Stimulated activated CD8-positive, alpha-beta memory T cell treated with anti-CD3 and anti-CD28 coated beads, Interleukin-7, amount 100 ng/mL, for 4 hours (primary cell): ENCODE measurements around the gene FGGY.
"Not testable (repeated sequence)": the region's sequence is repeated elsewhere in the genome, so short reads cannot be mapped to it uniquely, and the experiment has no call there.

Experiments
- DNase-seq, 2 donors: peaks; one replicate each; pipeline ENCODE4 v3.0.0-alpha.2; 2020; ENCODE audit warnings: low read depth in 2 of 2

Gene FGGY

DNA sequence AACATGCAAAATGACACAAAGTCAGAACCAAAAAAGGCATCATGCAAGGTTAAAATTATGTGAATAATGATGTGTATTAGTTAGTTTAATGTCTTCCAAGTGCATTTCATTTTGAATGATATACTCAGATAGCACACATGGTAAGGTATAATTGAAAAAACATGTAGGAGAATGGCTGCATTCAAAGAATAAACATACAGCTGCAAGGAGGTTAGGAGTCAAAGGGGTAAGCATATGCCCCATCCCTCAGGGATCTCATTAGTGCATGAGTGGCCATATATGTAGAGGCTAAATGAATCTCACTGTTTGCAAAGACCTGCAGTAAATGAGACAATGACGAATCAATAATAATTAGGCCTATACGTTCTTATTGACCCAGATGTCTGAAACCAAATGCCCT is 338.2 kb downstream of the FGGY start:
- no peak for DNase-seq

DNA sequence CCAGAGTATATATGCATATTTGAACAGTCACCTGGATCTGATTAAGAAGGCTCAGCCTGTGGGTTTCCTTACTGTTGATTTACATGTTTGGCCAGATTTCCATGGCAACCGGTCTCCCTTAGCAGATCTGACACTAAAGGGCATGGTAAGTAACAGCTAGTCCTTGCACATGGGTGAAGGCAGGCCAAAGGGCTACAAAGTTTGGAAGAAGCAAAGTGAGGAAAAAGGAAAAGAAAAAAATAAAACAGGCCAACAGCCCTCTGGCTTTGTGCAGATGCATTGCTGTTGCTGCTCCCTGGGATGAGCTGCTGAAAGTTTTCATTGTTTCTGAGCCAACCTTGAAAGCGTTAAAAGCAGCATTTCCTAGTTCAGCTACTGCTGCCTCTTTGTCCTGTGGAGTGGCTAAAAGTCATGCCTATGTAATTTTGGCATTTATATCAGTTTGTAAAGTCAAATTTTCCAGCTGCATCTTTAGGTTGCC is 341.4 kb downstream of the FGGY start:
- DNase-seq: no peak

DNA sequence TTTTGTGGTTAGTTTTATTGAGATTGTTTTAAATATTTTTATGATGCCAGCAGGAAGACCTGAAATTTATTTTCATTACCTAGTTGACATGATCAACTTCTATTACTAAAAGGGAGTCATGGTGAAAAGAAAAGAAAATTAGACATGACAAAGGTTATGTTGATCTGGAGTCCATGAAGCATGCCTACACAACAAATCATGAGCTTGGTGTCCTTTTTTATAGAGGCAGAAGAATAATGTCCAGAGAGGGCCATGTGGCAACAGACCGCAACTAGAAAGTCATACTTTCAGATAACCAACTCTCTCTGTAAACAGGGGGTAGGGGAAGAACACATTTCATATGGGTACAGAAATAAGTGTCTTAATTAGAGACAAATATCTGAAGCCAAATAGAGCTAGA is 342.4 kb downstream of the FGGY start:
- DNase-seq: no peak

DNA sequence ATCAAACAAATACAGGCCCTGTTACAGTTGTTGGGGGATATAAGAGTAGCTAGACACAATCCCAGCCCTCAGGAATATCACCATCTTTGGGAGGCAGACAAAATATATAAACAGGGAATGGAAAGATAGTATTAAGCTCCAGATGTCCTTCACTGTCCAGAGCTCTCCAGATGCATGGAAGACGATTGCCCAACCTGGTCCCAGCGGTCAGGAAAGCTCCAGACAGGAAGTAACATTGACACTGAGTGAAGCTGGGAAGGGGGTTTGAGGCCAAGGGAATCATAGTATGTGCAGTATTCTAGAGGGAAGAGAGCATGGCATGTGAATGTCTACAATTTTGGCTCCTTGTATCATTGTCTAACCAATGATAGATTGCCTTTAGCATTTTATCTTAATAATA is 344.0 kb downstream of the FGGY start:
- DNase-seq: no peak

DNA sequence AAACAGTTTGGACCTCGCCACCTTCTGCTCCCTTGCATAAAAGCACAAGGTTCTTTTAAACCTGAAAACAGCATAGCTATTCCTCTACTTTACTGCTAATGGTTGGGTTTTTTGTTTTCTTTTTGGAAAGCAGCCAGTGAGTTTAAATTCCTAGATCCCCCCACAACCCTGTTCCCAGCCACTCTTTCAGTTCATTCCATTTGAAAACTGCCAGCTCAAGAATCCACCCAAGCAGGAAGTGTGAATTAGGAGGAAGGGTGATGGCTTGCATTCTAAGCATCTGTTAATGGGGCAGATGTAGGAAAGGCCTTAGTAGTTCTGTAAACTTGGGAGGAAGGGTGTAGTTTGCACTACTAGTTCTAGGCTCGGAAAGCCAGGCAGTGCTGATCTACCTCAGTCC is 344.9 kb downstream of the FGGY start:
- no peak for DNase-seq

DNA sequence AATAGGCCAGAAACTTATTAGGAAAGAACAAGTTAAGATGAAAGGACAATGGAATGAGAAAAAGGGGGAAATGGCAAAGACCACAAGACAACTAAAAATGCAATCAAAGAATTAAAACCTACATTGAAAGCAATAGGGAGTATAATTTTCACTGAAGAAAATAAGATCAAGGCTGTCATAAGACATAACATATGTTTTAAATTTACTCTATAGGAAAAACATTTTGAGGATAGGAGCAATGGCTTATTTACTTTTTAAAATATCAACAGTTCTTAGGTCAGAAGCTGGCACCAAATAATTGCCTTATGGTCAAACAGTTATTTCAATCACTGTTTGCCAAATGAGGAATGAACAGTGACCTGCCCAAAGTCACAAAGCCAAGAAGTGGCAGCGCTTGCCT is 346.6 kb downstream of the FGGY start:
- no peak for DNase-seq

DNA sequence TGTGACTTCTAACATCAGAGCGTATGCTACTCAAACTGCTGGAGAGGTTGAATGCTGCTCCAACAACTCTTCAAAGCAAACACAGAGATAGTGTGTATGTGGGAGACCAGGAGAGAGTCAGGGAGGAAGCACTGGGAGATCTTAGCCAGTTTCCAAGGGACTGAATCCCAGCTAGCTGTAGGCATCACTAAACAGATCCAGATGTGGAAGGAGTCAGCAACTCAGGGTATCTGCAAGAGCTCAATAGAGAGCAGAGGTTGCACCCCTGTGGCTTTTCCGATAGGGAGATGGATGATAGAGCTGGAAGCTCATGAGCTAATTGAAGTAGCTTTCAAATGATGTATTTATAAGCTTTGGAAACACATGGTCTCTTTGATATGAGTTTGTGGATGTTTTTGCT is 349.0 kb downstream of the FGGY start:
- no peak for DNase-seq

DNA sequence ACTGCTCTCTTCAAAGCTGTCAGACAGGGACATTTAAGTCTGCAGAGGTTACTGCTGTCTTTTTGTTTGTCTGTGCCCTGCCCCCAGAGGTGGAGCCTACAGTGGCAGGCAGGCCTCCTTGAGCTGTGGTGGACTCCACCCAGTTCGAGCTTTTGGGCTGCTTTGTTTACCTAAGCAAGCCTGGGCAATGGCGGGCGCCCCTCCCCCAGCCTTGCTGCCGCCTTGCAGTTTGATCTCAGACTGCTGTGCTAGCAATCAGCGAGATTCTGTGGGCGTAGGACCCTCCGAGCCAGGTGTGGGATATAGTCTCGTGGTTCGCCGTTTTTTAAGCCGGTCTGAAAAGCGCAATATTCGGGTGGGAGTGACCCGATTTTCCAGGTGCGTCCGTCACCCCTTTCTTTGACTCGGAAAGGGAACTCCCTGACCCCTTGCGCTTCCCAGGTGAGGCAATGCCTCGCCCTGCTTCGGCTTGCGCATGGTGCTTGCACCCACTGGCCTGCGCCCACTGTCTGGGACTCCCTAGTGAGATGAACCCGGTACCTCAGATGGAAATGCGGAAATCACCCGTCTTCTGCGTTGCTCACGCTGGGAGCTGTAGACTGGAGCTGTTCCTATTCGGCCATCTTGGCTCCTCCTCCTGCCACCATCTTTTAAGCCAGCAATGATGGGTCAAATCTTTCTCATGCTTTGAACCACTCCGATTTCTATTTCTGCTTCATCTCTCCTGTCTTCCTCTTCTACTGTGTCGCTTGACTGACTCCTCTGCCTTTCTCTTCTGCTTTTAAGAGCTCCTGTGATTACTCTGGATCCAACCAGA is 356.5 kb downstream of the FGGY start:
- not testable (repeated sequence) for DNase-seq

DNA sequence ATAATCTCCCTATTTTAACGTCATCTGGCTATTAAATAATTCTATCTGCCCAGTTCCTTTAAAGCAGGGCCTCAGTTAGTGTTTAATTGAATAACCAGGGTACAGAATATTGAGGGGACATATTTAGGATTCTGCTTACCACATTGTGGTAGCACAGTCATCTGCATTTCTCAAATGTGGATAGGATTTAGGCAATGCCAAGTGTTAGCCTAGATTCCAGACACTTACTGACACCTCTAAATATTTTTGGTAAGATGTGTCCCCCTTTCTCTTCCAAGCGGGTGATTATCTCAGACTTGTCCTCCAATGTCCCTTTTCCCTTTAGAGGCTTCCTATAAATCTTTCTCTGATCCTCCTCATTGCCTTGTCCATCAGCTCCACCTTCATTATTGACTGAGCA is 357.1 kb downstream of the FGGY start:
- DNase-seq: no peak

DNA sequence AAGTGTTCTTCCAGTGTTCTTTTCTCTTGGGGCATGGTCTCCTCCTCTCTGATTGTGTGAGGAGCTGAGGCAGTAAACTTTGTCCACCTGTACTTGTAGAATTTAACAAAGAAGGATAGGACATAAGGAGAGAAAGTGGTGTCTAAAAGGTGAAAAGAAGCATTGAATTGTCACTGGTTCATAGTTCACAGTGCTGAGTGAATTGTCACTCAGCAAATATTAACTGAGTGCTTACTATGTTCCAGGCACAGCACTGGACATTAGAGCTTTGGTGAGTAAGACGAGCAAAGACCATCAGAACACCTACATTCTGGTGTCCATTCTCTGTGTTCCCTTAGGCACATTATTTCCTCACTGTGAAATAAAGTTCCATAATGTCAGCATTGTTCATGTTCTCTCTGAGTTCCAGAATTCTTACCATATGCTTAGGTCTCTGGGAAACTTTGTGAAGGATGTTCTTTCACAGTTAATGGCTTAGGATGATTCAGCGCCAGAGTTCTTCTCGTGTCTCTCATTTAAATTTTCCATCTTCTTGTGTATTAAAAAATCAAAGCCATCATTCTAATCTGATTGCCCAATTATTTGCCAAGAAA is 361.1 kb downstream of the FGGY start:
- no peak for DNase-seq

DNA sequence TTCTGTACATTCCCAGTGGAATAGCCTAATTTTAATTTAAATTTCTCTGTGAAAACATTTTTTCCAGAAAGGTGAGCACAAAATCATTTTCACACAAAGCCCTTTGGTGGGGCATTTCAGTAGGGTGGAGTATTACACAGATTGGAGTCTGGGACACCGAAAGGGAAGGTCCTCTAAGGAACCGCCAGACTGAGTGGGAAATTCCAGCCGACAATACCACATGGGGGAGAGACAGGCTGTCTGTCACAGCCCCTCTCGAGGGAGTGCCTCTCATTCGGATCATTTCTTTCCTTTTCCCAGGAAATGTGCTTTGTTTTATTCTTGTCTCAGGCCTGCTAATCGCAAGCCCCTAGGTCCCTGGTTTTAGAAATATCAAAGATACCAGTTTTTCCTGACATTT is 367.3 kb downstream of the FGGY start:
- DNase-seq: no peak

DNA sequence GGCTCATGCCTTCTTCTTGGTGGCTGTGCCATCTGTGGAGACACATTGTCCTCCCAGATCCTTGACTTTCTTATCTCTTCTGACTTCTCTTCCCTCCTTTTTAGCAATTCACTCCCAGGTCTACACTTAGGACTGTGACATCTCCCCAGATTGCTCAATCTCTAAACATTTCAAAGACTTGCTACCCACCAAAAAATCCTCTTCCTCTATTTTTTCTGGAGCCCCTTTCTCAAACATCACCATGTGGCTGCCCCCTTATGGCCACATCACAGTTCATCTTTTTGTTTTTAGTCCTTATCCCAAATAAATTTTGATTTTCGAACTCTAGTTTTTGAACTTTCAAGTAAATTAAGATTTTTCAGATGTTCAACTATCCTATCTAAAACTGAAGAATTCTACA is 369.2 kb downstream of the FGGY start:
- no peak for DNase-seq

DNA sequence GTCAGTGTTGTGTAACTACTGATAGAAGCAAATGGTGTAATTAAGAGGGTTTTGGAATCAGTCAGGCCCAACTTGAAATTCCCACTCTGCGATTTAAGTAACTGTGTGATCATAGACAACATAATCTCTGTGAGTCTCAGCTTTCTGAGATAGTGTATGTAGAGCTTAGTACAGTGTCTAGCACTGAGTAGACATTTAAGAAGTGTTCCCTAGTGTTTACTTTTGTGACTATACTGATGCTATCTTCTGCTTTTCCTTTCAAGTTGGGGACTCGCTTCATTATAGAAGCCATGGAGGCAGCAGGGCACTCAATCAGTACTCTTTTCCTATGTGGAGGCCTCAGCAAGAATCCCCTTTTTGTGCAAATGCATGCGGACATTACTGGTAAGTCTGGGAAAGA is 370.1 kb downstream of the FGGY start:
- no peak for DNase-seq

DNA sequence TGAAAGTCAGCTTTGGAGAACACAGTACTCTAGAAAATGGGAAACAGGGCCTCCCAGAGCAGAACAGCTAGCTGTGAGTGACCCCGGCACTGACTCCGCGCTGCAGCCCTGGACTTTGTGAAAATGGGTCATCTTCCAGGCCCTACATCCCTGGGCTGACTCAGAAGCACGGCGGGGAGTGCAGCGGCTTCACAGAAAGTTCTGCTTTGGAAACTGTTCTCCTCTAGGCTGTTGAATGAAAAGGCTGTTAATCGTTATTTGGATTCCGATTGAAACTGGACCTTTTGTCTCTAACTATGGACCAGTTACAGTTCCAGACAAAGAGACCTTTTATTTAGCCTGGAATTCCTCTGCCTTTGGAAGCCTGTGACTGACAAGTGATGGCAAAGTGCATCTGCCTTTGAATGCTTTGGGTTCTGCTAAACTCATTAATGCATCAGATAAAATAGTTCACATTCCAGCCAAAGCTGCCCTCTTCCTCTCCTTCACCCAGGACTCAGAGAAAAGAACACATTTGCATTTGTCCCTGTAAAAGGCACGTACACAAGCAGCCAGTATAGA is 372.9 kb downstream of the FGGY start:
- DNase-seq: no peak

DNA sequence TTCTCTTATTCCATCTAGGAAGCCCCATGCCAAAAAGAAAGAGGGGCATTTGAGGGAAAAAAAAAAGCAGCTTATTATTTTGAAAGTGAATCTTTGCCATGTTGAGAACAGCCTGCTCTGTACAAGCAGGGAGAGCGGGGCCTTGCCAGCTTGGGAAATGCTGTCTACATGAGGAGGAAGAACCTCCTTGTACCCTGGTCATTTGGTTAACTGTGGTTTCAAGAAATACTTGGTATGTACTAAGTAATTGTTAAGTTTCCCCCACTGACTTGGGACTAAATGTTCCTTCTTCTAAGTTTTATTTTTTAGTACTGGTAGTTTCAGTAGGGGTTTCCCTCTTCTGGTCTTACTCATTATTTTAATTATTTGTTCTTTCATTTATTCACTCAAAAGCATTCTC is 373.8 kb downstream of the FGGY start:
- DNase-seq: no peak

DNA sequence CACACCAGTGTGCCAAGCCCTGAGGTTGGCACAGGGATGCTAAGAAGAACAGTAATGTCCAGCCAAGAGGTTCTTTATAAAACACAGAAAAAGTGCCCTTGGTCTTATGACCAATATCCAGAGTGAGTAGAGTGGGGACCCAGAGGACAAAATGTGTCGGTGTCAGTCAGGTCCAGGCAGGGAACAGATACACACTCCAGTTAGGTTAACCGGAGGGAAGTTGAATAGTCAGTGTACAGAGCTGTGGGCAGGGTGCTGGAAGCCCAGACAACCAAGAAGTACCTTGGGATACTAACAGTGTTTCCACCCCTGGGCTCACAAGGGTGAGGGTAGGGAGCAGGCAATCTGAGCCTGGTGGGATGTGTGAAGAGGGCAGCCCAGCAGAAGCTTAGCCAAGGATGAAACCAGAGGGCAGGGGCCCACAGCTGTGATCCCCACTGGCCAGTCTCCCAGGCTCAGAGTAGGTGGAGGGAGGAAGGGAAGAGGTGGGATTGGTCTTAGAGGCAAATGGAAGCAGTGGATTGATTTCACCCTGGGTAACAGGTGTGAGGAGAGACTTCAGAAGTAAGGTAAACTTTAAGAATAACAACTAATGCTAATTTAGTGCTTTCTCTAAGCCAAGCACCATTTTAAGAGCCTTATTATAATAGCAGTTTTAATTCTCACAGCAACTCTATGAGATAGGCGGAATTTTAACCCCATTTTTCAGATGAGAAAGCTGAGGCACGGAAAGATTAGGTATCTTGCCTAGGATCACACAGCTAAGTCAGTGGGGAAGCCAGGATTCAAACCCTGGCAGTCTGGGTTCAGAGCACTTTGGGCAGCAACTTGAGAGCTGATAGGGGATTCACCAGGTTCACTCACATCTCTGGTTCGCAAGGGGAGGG is 374.4 kb downstream of the FGGY start:
- DNase-seq: no peak

DNA sequence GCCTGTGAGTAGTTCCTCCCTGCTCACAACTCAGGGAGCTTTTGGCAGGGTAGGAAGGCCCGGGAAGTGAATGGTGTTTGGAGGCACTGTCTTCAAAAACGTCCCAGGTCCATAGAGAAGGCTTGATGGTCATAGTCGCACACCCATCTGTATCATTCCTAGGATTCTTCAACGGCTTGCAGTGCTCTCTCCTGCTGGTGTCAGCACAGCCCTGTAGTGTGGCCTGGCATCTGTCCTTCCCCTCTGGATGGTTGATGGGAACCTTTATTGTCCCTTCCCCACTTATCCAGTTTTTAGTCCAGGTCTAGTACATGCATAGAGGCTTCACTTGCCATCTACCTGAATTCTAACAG is 375.0 kb downstream of the FGGY start:
- DNase-seq: no peak

DNA sequence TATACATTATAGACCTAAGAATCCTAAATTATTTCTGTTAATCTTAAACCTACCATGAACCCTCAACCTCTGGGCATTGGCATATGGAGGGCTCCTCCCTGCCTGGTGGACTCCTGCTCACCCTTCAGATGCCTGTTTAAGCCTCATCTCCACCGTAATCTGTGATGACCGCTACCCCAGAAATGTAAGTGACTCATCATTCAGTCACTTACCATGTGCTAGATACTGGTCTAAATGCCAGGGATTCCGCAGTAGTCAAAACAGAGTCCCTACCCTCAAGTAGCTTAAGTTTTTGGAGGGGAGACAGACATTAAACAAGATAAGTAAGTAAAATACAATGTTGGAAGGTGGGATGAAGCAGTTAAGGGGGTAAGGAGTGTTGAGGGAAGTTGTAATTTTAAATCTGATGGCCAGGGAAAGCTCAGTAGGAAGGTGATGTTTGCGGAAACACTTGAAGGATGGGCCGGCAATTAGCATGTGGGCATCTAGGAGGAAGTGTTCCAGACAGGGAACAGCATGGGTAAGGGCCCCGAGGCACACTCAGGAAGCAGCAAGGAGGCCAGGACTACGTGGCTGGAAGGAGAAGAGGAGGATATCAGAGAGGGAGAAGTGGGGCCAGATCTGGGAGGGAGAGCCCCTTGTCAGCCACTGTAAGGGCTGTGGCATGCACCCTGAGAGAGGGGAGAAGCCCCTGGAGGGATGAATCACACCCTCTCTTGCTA is 376.1 kb downstream of the FGGY start:
- DNase-seq: no peak

DNA sequence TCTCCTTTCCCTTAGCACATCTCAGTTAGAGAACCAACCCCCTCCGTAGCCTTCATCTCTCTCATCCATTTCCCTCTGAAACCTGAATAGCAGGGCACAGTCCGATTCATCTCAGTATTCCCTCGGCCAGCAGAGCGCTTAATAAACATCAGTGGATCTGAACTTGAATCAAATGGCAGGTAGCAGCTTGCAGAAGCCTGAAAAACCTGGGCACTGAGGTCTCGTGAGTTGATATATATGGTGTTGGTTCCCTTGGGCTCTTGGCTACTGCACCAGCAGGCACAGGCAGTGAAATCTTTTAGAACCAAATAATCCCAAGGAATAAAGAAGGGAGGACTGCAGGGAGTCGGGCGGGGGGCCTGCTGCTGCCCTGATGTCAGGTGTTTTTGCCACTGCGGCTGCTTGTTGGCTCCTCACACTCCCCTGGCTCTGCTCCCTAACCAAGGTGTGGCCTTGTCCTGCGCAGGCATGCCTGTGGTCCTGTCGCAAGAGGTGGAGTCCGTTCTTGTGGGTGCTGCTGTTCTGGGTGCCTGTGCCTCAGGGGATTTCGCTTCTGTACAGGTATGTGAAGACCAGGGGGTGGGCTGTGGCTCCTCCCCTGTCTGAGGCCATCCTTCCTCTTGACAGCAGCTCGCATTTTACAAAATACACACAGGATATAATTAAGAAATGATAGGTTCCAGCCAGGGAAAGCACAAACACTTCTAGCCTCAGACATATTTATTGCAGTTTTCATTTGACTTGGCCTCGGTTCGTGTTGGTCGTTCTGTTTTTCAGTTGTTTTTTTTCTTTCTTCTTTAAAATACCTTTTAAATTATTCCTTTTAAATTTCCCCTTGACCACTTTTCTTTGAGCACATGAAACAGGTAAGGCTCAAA is 376.9 kb downstream of the FGGY start:
- DNase-seq: no peak

DNA sequence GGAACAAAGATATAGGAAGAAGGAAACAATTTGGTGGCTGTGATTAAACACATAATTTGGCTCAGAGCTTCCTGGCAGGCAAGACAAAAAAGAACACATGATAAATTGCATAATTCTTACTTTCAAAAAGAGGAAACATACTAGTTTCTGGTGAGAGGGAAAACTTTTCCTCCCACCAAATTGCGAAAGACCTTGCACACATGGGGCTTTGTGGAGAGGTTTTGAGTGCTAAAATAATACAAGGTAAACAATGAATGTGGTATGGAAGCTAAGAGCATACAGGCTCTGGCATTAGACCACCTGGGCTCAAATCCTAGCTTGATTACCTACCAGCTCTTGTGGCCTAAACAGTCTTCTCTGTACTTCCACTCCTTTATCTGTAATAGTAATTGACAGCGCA is 377.7 kb downstream of the FGGY start:
- DNase-seq: no peak

DNA sequence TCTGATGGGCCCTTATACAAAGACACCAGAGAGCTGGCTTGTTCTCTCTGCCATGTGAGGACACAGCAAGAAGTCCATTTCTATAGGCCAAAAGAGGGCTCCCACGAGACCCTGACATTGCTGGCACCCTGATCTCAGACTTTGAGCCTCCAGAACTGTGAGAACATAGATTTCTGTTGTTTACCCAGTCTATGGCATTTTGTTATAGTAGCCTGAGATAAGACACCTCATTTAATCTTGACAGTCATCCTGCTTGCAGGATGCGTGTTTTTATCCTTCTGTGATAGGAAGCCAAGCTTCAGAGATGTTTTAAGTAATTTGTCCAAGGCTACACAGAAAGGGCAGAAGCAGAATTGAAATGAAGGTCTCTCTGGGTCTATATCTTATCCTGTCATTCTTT is 379.0 kb downstream of the FGGY start:
- DNase-seq: no peak
